HCT116 (cell line): Measurements from ENCODE around the gene RADIL. TPM values are rescaled to one million over a fixed set of nuclear protein-coding genes. Genes with fewer than 3 reads are reported as not detected.

ENCODE experiments used
- ATAC-seq: fragments of 200-7000 bp; cut with Tn5 transposase; 2 replicates; pipeline ENCODE4 v1.9.1; 2020; ENCODE audit warnings: mild to moderate bottlenecking, moderate library complexity
- BruUV-seq: library from RNA; stranded (reverse); fragments of 400-500 nt; replicated peaks from 2 replicates; lab custom pipeline; 2021; lab: Mats Ljungman, UMichigan
- CTCF ChIA-PET: fragments of 300-600 bp; sonication (Branson Sonifier 250); formaldehyde crosslinking; loops from one replicate; lab custom pipeline; 2021; ENCODE audit warnings: antibody characterized with exemption; lab: Charles Lee
- POLR2A ChIA-PET: fragments of 300-600, 350-600 bp; sonication (Branson Sonifier 250); formaldehyde crosslinking; loops from one replicate; lab custom pipeline; 2021; ENCODE audit warnings: antibody characterized with exemption; lab: Charles Lee
- RAD21 ChIA-PET, 2 experiments: fragments of 300-600 bp; sonication (Branson Sonifier 250); formaldehyde crosslinking; loops; one replicate each; lab custom pipeline; 2023; ENCODE audit warnings: low total read pairs in 2 of 2; ENCODE audit not compliant: uncharacterized antibody in 2 of 2, unreplicated experiment in 2 of 2, low non-redundant PET in 1 of 2; lab: Charles Lee
- DNase-seq: peaks from one replicate; pipeline ENCODE4 v3.0.0-alpha.2; 2010; ENCODE audit warnings: low read depth, low spot score
- H2AFZ ChIP-seq: fragments of 200-600 bp; shearing (Covaris generic), sonication (generic); 2 replicates; pipeline ENCODE4 v1.6.1; 2017; ENCODE audit warnings: low read depth, mixed run types, mixed read lengths, antibody characterized with exemption, low read length; ENCODE audit not compliant: poor library complexity, severe bottlenecking
- H3K27ac ChIP-seq: 2 replicates; pipeline ENCODE4 v1.5.1; 2012; ENCODE audit warnings: low read depth, low read length
- H3K27me3 ChIP-seq: fragments of 200-600 bp; sonication (generic); 2 replicates; pipeline ENCODE4 v1.6.1; 2016; ENCODE audit warnings: mixed run types, low read length, mixed read lengths; ENCODE audit not compliant: insufficient read depth
- H3K36me3 ChIP-seq, 2 experiments: fragments of 200-500 bp in 1 of 2; fragments of 200-600 bp in 1 of 2; sonication (Bioruptor generic) in 1 of 2; sonication (generic) in 1 of 2; 2 replicates each; pipeline versions ENCODE4 v1.5.1 to v1.6.1; 2014 to 2016; ENCODE audit warnings: low read length in 2 of 2, inconsistent platforms in 1 of 2, mixed read lengths in 1 of 2, mixed run types in 1 of 2; ENCODE audit not compliant: insufficient read depth in 2 of 2, control insufficient read depth in 1 of 2
- H3K4me1 ChIP-seq, 2 experiments: fragments of 200-600 bp in 1 of 2; sonication (generic) in 1 of 2; 2 replicates each; pipeline versions ENCODE4 v1.5.1 to v1.6.1; 2012 to 2017; ENCODE audit warnings: low read length in 2 of 2, inconsistent platforms in 1 of 2, mild to moderate bottlenecking in 1 of 2, mixed read lengths in 1 of 2, mixed run types in 1 of 2, moderate library complexity in 1 of 2; ENCODE audit not compliant: insufficient read depth in 2 of 2, control insufficient read depth in 1 of 2
- H3K4me2 ChIP-seq: fragments of 200-600 bp; sonication (generic); 2 replicates; pipeline ENCODE4 v1.6.1; 2017; ENCODE audit warnings: mixed run types, low read length, mixed read lengths
- H3K4me3 ChIP-seq, 2 experiments: fragments of 200-600 bp in 1 of 2; sonication (generic) in 1 of 2; replicated peaks in 1 of 2; 2 replicates each; pipeline ENCODE4 v1.5.1; 2011 to 2016; ENCODE audit warnings: low read length in 2 of 2, control low read depth in 1 of 2, low read depth in 1 of 2, mild to moderate bottlenecking in 1 of 2, mixed read lengths in 1 of 2, mixed run types in 1 of 2
- H3K79me2 ChIP-seq: fragments of 200-600 bp; sonication (generic); 2 replicates; pipeline ENCODE4 v1.6.1; 2017; ENCODE audit warnings: mild to moderate bottlenecking, mixed run types, low read length, moderate library complexity, mixed read lengths; ENCODE audit not compliant: insufficient read depth
- H3K9ac ChIP-seq: fragments of 200-600 bp; sonication (generic); 2 replicates; pipeline ENCODE4 v1.6.1; 2016; ENCODE audit warnings: low read length, mixed read lengths
- H3K9me2 ChIP-seq: fragments of 200-600 bp; sonication (generic), shearing (Covaris generic); 2 replicates; pipeline ENCODE4 v1.6.1; 2017; ENCODE audit warnings: mixed run types, mild to moderate bottlenecking, moderate library complexity; ENCODE audit not compliant: insufficient read depth
- H3K9me3 ChIP-seq, 2 experiments: fragments of 200-500 bp in 1 of 2; fragments of 200-600 bp in 1 of 2; sonication (Bioruptor generic) in 1 of 2; sonication (generic) in 1 of 2; 2 replicates each; pipeline ENCODE4 v1.6.1; 2014 to 2017; ENCODE audit warnings: low read length in 2 of 2, mixed read lengths in 2 of 2, inconsistent platforms in 1 of 2, low read depth in 1 of 2, mild to moderate bottlenecking in 1 of 2, mixed run types in 1 of 2, moderate library complexity in 1 of 2; ENCODE audit not compliant: control insufficient read depth in 1 of 2, insufficient read depth in 1 of 2
- H4K20me1 ChIP-seq: fragments of 200-600 bp; sonication (generic), shearing (Covaris generic); 2 replicates; pipeline ENCODE4 v1.6.1; 2017; ENCODE audit warnings: mixed run types, mild to moderate bottlenecking, moderate library complexity; ENCODE audit not compliant: insufficient read depth
- ELF1 ChIP-seq: IDR thresholded peaks from 2 replicates; pipeline ENCODE4 v1.6.1; 2012; ENCODE audit warnings: low read depth, borderline replicate concordance
- EZH2 ChIP-seq: fragments of 200-600 bp; sonication (generic); IDR thresholded peaks from 2 replicates; pipeline ENCODE4 v1.6.1; 2017; ENCODE audit warnings: antibody characterized with exemption, mixed run types
- EZH2phosphoT487 ChIP-seq: fragments of 200-600 bp; IDR thresholded peaks from 2 replicates; pipeline ENCODE4 v1.6.1; 2018; ENCODE audit warnings: antibody characterized with exemption, borderline replicate concordance
- JUND ChIP-seq: IDR thresholded peaks from 2 replicates; pipeline ENCODE4 v1.6.1; 2012
- POLR2A ChIP-seq: IDR thresholded peaks from 2 replicates; pipeline ENCODE4 v1.7.0; 2011; ENCODE audit warnings: borderline replicate concordance; ENCODE audit not compliant: insufficient read depth, insufficient read length; ENCODE audit errors: extremely low read depth
- RAD21 ChIP-seq: IDR thresholded peaks from 2 replicates; pipeline ENCODE4 v1.6.1; 2012; ENCODE audit warnings: low read depth, mild to moderate bottlenecking
- SIN3A ChIP-seq: IDR thresholded peaks from 2 replicates; pipeline ENCODE4 v1.6.1; 2012; ENCODE audit warnings: low read depth
- SP1 ChIP-seq: IDR thresholded peaks from 2 replicates; pipeline ENCODE4 v1.6.1; 2012; ENCODE audit warnings: low read depth
- SRF ChIP-seq: IDR thresholded peaks from 2 replicates; pipeline ENCODE4 v1.6.1; 2012; ENCODE audit warnings: low read depth
- YY1 ChIP-seq: IDR thresholded peaks from 2 replicates; pipeline ENCODE4 v1.6.1; 2011; ENCODE audit warnings: low read length, low read depth, moderate library complexity, mild to moderate bottlenecking; ENCODE audit not compliant: insufficient replicate concordance; ENCODE audit errors: extremely low read depth
- ZNF274 ChIP-seq: fragments of 200-500 bp; sonication (Bioruptor generic); IDR thresholded peaks from 2 replicates; pipeline ENCODE4 v1.6.1; 2014; ENCODE audit warnings: mild to moderate bottlenecking, low read depth, low read length, inconsistent platforms
- intact Hi-C: fragments of 100-400 bp; cut with micrococcal nuclease; formaldehyde crosslinking; loops from 2 replicates; pipeline ENCODE4 v1.10.0; 2022
- total RNA-seq: library from RNA; stranded (reverse); gene quantifications from one replicate; pipeline ENCODE4 v1.2.1, GENCODE V29; 2021; ENCODE audit not compliant: unreplicated experiment
- TF ChIP-seq, protein P1 (sequence below): IDR thresholded peaks from 2 replicates; pipeline ENCODE4 v1.6.1; 2011; ENCODE audit warnings: mild to moderate bottlenecking, low read length, moderate library complexity; ENCODE audit not compliant: insufficient replicate concordance; ENCODE audit errors: extremely low read depth
- TF ChIP-seq, protein P2 (sequence below), 3 experiments: fragments of 200-600 bp in 1 of 3; sonication (generic) in 1 of 3; IDR thresholded peaks in 2 of 3; conservative IDR thresholded peaks in 1 of 3; 2 replicates each; pipeline ENCODE4 v1.5.1; 2012 to 2017; ENCODE audit warnings: low read depth in 2 of 3, low read length in 2 of 3, antibody characterized with exemption in 1 of 3, borderline replicate concordance in 1 of 3, control low read depth in 1 of 3, mild to moderate bottlenecking in 1 of 3, mixed read lengths in 1 of 3, mixed run types in 1 of 3, moderate library complexity in 1 of 3; ENCODE audit not compliant: insufficient read depth in 1 of 3
- TF ChIP-seq, protein P3 (sequence below): IDR thresholded peaks from 2 replicates; pipeline ENCODE4 v1.6.1; 2012; ENCODE audit warnings: low read depth

RADIL gene
- total RNA-seq, 1 experiment from 2014 or later, result 5.3 TPM

DNA sequence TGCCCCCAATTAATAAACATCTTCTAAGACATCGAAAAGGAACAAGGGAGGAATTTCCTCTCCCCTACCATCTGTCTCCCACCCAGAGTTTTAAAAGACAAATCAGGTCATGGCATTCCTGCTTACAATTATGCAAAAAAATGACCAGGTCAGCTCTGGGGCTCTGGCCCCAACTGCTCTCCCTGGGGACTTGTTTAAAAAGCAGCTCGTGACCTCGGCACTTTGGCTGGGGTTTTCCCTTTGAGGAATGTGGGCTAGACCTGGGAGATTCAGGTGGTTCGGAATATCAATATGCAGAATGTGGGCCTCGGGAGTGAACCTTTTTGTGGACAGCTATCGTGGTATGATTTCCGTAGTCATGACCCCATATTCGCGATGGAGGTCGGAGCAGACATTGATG is 648 bp upstream of the RADIL start:
- Histone ChIP-seq H3K4me1 (peaks cover 0 to 8% of the 10 kb centered on the region in 2 experiments; a peak in 2 of 4 replicates), H3K36me3 (no peaks in the 10 kb centered on the region), H3K27ac (no peak overlapping the region), H3K4me2 (peak overlapping the region; percentile 68; the same call in 1 of the 2 replicates), H3K79me2 (0 out of 2 replicates have a peak, but pooled peaks cover 4% of the 10 kb centered on the region), H3K9me3 (no peaks in the 10 kb centered on the region), H2AFZ (no peak overlapping the region), H3K9me2 (no peaks in the 10 kb centered on the region), H3K4me3 (no peak overlapping the region), H3K9ac (no peak overlapping the region), H3K27me3 (no peaks in the 10 kb centered on the region), H4K20me1 (no peaks in the 10 kb centered on the region)
- ChIA-PET RAD21 (interaction anchor here (0.6 to 1.4 kb wide), 3 partner anchors 54 to 92 kb away, joined by 3 read pairs; no protein-coding TSS in a partner anchor), POLR2A (no interaction called here), CTCF (interaction anchor here (0.6 to 2.2 kb wide), 20 partner anchors 12 to 204 kb away, joined by 3 to 14 read pairs (median 4); no protein-coding TSS in a partner anchor)
- BruUV-seq, result no TSS peak
- intact Hi-C loops, result no loop called here
- DNase-seq, result no peak
- no peak for ATAC-seq
- no peak for TF ChIP-seq RAD21
- TF ChIP-seq ZNF274, result no peak
- TF ChIP-seq, protein P1, sequence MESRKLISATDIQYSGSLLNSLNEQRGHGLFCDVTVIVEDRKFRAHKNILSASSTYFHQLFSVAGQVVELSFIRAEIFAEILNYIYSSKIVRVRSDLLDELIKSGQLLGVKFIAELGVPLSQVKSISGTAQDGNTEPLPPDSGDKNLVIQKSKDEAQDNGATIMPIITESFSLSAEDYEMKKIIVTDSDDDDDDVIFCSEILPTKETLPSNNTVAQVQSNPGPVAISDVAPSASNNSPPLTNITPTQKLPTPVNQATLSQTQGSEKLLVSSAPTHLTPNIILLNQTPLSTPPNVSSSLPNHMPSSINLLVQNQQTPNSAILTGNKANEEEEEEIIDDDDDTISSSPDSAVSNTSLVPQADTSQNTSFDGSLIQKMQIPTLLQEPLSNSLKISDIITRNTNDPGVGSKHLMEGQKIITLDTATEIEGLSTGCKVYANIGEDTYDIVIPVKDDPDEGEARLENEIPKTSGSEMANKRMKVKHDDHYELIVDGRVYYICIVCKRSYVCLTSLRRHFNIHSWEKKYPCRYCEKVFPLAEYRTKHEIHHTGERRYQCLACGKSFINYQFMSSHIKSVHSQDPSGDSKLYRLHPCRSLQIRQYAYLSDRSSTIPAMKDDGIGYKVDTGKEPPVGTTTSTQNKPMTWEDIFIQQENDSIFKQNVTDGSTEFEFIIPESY, result no peak
- no peak for TF ChIP-seq SRF
- no peak for TF ChIP-seq SP1
- TF ChIP-seq POLR2A, result no peak
- no peak for TF ChIP-seq JUND
- TF ChIP-seq YY1, result no peak
- no peak for TF ChIP-seq SIN3A
- TF ChIP-seq ELF1, result no peak
- TF ChIP-seq EZH2, result no peak
- TF ChIP-seq, protein P2, sequence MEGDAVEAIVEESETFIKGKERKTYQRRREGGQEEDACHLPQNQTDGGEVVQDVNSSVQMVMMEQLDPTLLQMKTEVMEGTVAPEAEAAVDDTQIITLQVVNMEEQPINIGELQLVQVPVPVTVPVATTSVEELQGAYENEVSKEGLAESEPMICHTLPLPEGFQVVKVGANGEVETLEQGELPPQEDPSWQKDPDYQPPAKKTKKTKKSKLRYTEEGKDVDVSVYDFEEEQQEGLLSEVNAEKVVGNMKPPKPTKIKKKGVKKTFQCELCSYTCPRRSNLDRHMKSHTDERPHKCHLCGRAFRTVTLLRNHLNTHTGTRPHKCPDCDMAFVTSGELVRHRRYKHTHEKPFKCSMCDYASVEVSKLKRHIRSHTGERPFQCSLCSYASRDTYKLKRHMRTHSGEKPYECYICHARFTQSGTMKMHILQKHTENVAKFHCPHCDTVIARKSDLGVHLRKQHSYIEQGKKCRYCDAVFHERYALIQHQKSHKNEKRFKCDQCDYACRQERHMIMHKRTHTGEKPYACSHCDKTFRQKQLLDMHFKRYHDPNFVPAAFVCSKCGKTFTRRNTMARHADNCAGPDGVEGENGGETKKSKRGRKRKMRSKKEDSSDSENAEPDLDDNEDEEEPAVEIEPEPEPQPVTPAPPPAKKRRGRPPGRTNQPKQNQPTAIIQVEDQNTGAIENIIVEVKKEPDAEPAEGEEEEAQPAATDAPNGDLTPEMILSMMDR (IDR thresholded peaks at IDR 0.05 in 2 of 3, conservative IDR thresholded peaks at IDR 0.05 in 1 of 3; ENCODE audit: borderline replicate concordance in 1 of 3, insufficient read depth in 1 of 3, low read depth in 2 of 3, low read length in 2 of 3), result no peak
- TF ChIP-seq, protein P3, sequence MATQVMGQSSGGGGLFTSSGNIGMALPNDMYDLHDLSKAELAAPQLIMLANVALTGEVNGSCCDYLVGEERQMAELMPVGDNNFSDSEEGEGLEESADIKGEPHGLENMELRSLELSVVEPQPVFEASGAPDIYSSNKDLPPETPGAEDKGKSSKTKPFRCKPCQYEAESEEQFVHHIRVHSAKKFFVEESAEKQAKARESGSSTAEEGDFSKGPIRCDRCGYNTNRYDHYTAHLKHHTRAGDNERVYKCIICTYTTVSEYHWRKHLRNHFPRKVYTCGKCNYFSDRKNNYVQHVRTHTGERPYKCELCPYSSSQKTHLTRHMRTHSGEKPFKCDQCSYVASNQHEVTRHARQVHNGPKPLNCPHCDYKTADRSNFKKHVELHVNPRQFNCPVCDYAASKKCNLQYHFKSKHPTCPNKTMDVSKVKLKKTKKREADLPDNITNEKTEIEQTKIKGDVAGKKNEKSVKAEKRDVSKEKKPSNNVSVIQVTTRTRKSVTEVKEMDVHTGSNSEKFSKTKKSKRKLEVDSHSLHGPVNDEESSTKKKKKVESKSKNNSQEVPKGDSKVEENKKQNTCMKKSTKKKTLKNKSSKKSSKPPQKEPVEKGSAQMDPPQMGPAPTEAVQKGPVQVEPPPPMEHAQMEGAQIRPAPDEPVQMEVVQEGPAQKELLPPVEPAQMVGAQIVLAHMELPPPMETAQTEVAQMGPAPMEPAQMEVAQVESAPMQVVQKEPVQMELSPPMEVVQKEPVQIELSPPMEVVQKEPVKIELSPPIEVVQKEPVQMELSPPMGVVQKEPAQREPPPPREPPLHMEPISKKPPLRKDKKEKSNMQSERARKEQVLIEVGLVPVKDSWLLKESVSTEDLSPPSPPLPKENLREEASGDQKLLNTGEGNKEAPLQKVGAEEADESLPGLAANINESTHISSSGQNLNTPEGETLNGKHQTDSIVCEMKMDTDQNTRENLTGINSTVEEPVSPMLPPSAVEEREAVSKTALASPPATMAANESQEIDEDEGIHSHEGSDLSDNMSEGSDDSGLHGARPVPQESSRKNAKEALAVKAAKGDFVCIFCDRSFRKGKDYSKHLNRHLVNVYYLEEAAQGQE, result no peak
- TF ChIP-seq EZH2phosphoT487, result no peak
